ENCODE data around the gene LUZP2. TPM values are rescaled to one million over a fixed set of nuclear protein-coding genes. Genes with fewer than 3 reads are reported as not detected.

LUZP2 gene
- total RNA-seq, 2 donors from 2014 or later, result 0.28 to 4.1 TPM

- H3K36me3 ChIP-seq, result no peaks in the 10 kb centered on the region
- no peak for DNase-seq (ENCODE audit: low spot score)
- H3K9me3 ChIP-seq, result no peaks in the 10 kb centered on the region
- TF ChIP-seq POLR2AphosphoS5 (IDR thresholded peaks at IDR 0.05), result no peak
- TF ChIP-seq CTCF (IDR thresholded peaks at IDR 0.05), result no peak
- no peak for TF ChIP-seq POLR2A (IDR thresholded peaks at IDR 0.05)
- no peak overlapping the region for H3K27ac ChIP-seq
- H3K27me3 ChIP-seq (replicated peaks; ENCODE audit: insufficient read depth), result no peaks in the 10 kb centered on the region
- no peaks in the 10 kb centered on the region for H3K4me1 ChIP-seq (replicated peaks)
- 87% methylated on average over 1 of the region's 1 CpG for WGBS
- H3K4me3 ChIP-seq, result no peak overlapping the region
- intact Hi-C loops (cut with DNase I), result no loop called here
Measured at GRCh38 chr11:24574461-24574860, 77.6 kb downstream of the LUZP2 start.

GRCh38 chr11:24575392-24575791 is 78.5 kb downstream of the LUZP2 start:
- H3K27ac ChIP-seq, result no peak overlapping the region
- intact Hi-C loops (cut with DNase I), result no loop called here
- TF ChIP-seq CTCF (IDR thresholded peaks at IDR 0.05) (no peak), POLR2A (IDR thresholded peaks at IDR 0.05) (no peak), POLR2AphosphoS5 (IDR thresholded peaks at IDR 0.05) (no peak)
- no peaks in the 10 kb centered on the region for H3K4me1 ChIP-seq (replicated peaks)
- H3K36me3 ChIP-seq, result no peaks in the 10 kb centered on the region
- 67% methylated on average over 2 of the region's 2 CpGs for WGBS
- DNase-seq (ENCODE audit: low spot score), result no peak
- no peaks in the 10 kb centered on the region for H3K27me3 ChIP-seq (replicated peaks; ENCODE audit: insufficient read depth)
- H3K9me3 ChIP-seq, result no peaks in the 10 kb centered on the region
- H3K4me3 ChIP-seq, result no peak overlapping the region

GRCh38 chr11:24585192-24585591 is 88.3 kb downstream of the LUZP2 start:
- Histone ChIP-seq H3K9me3 (no peaks in the 10 kb centered on the region), H3K27ac (no peak overlapping the region)

GRCh38 chr11:24587635-24588034 is 90.8 kb downstream of the LUZP2 start:
- Histone ChIP-seq H3K36me3 (no peaks in the 10 kb centered on the region), H3K27ac (no peak overlapping the region), H3K4me1 (replicated peaks) (no peaks in the 10 kb centered on the region), H3K9me3 (no peaks in the 10 kb centered on the region), H3K27me3 (replicated peaks; ENCODE audit: insufficient read depth) (no peaks in the 10 kb centered on the region), H3K4me3 (no peak overlapping the region)
- intact Hi-C loops (cut with DNase I), result no loop called here
- DNase-seq (ENCODE audit: low spot score), result no peak
- TF ChIP-seq CTCF (IDR thresholded peaks at IDR 0.05) (no peak), POLR2A (IDR thresholded peaks at IDR 0.05) (no peak), POLR2AphosphoS5 (IDR thresholded peaks at IDR 0.05) (no peak)

More at GRCh38 chr11:24585192-24585591, 88.3 kb downstream of the LUZP2 start:
- Histone ChIP-seq H3K4me3 (no peak overlapping the region), H3K36me3 (no peaks in the 10 kb centered on the region), H3K4me1 (replicated peaks) (no peaks in the 10 kb centered on the region), H3K27me3 (replicated peaks; ENCODE audit: insufficient read depth) (no peaks in the 10 kb centered on the region)
- 63% methylated on average over 1 of the region's 1 CpG for WGBS
- no peak for DNase-seq (ENCODE audit: low spot score)
- intact Hi-C loops (cut with DNase I), result no loop called here
- TF ChIP-seq POLR2A (IDR thresholded peaks at IDR 0.05), result no peak

- TF ChIP-seq POLR2A (IDR thresholded peaks at IDR 0.05) (no peak), CTCF (IDR thresholded peaks at IDR 0.05) (no peak), POLR2AphosphoS5 (IDR thresholded peaks at IDR 0.05) (no peak)
Measured at GRCh38 chr11:24588081-24588480, 91.2 kb downstream of the LUZP2 start.

More at GRCh38 chr11:24588081-24588480, 91.2 kb downstream of the LUZP2 start:
- intact Hi-C loops (cut with DNase I), result no loop called here
- H3K27me3 ChIP-seq (replicated peaks; ENCODE audit: insufficient read depth), result no peaks in the 10 kb centered on the region
- no peaks in the 10 kb centered on the region for H3K36me3 ChIP-seq
- no peak for DNase-seq (ENCODE audit: low spot score)
- no peaks in the 10 kb centered on the region for H3K4me1 ChIP-seq (replicated peaks)
- WGBS, result 82% methylated on average over 3 of the region's 3 CpGs
- no peak overlapping the region for H3K4me3 ChIP-seq
- H3K9me3 ChIP-seq, result no peaks in the 10 kb centered on the region
- no peak overlapping the region for H3K27ac ChIP-seq
